ENCODE data around the gene SLX4IP.

The SLX4IP gene

GRCh38 chr20:10639077-10639736, 204.1 kb downstream of the SLX4IP start:
- no peak for DNase-seq

GRCh38 chr20:10639737-10640556, 204.8 kb downstream of the SLX4IP start:
- DNase-seq = no peak

- no peak for DNase-seq
Measured at GRCh38 chr20:10640897-10641296, 205.8 kb downstream of the SLX4IP start.

DNA sequence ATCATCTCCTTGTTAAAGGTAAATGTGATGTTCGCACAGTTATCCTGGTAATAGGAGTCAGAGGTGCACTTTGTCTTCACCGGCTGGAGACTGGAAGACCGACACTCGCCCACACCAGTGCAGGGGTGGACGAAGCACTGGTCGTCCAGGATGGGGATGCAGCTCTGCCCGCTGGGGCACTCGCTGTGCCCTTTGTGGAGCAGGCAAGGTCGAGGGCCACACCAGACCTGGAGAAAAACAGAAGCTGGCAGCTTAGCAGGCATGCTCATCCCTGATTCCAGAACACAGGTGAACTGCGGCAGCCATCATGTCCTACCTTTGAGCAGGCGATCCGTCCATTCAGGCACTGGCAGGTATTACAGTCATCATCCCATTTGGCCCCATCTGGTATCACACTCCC, 206.4 kb downstream of the SLX4IP start:
- no peak for DNase-seq

DNA sequence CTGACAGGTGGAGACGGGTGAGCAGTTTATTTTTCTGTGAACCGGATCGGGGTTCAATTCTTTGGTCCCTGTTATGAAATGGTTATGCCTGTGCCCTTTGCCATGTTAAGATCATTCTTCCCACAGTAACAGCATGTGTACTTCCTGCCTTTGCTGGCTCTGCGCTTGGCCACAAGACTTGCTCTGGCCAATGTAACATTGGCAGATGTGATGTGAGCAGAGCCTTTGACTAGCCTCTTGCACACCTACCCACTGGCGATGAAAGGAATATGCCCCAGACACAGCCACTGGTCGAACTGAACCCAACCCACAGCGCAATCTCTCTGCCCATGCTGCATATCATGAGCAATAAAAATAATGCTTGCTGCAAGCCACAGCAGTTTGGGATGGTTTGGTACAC, 206.8 kb downstream of the SLX4IP start:
- DNase-seq = no peak

- no peak for DNase-seq
Measured at GRCh38 chr20:10642856-10643559, 207.9 kb downstream of the SLX4IP start.

DNA sequence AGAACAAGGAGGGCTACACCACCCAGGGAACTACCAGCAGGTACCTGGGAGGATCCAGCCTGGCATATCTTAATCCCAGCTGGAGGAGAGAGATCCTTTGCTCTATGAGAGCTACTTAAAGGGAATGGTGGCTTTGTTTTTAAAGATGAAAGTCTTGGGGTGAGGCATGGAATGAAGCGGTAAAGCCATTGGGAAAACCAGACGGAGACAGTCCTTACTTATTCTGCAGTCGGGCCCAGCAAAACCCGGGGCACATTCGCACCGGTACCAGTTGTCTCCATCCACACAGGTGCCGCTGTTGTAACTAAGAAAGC, 208.4 kb downstream of the SLX4IP start:
- no peak for DNase-seq

- DNase-seq = no peak
Measured at GRCh38 chr20:10644458-10645204, 209.5 kb downstream of the SLX4IP start.

- DNase-seq = no peak
Measured at GRCh38 chr20:10645205-10645570, 210.1 kb downstream of the SLX4IP start.

- DNase-seq = no peak
Measured at GRCh38 chr20:10646006-10646405, 210.9 kb downstream of the SLX4IP start.

DNA sequence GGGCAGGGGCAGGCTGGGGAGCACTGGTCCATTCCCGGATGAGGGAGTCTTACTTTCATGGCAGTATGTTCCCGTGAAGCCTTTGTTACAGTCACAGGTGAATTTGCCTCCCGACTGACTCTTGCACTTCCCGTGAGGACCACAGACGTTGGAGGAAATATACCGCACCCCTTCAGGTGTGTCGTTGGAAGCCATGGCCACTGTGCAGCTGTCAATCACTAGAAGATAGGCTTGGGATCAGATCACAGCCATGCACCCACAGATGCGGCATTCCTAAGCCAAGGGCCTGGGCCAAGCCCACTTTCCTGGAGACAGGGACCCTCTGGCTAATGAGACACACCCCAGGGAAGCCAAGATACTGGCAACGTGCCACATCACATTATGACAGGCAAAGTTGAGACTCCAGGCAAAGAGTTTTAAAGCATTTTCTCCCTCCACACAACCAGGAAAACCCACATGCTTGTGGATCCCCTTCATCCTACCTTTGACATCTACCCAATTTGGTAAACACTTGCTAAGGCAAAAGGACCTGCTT, 211.8 kb downstream of the SLX4IP start:
- DNase-seq = no peak

DNA sequence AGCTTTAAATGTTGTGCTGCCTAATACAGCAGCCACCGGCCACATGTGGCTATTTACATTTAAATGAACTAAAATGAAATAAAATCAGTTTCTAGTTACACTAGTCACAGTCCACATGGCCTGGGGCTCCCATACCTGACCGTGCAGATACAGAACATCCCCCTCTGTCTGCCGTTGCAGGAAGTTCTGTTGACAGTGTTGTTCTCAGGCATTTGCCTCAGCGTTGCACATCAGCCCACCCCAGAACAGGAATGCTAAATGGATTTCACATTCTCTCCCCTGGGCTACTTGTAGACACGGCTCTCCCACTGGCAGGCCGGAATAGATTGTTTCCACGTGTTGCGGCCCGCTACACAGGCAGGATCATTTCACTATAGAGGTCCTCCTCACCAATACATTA, 212.4 kb downstream of the SLX4IP start:
- no peak for DNase-seq

DNA sequence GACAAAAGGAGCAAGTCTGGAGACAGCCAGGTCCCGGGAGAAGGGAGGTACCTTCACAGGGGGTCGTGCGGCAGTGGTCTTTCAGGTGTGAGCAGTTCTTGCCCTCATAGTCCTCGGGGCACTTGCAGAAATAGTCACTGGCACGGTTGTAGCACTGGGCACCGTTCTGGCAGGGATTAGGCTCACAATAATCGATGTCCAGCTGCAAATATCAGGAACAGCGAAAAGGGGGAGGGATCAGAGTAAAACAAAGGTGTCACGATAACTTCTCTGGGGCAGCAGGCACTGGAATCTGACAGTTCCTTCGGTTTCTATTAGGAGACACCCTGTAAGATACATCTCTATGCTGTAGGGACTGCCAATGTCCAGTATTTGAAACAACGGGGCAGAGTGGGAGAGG, 212.8 kb downstream of the SLX4IP start:
- DNase-seq = no peak

DNA sequence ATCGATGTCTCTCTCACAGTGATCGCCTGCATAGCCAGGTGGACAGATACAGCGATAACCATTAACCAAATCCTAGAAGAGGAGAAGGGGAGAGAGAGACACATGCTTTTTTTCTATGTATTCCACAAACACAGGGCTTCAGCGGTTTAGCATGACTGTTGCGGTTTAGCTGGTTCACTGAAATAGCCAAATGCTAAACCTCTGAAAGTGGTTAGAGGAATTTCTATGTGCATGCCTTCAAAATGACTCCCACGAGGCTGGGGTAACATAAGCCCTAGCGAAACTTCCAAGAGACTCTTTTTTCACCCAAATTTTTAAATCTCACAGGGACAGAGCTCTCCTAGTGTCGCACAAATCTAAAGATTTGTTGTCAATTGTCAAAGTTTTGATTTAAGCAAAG, 213.5 kb downstream of the SLX4IP start:
- no peak for DNase-seq

DNA sequence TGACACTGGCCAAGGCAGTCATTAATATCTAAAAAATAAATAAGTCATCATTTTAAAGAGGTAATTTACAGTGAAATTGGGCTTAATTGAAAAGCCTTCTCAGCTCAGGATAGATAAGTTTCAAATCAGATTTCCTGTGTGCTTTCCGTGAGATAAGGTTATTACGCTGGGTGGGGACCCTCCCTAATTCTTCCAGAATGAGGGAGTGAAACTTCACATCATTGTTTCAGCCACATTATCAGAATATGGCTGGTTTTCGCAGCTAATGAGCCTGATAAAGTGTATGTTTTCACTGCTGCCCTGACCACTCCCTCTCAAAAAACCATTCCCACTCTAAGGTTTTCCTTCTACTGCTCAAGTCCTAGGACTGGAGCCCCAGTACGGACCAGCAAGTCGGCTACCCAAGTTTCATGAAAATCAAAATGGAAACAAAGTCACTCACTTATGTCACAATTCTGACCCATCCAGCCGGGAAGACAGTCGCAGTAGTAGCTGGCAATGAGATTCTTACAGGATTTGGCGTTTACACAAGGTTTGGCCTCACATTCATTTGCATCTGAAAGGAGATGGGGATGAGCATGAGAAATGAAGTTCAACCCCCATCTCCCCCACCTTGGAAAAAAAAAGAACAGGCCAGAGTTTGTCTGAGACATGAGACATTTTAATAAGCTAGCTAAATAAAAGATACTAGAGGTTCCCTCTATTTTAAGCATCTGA, 214.1 kb downstream of the SLX4IP start:
- DNase-seq = no peak

- DNase-seq = no peak
Measured at GRCh38 chr20:10649797-10650160, 214.7 kb downstream of the SLX4IP start.

GRCh38 chr20:10651227-10651990, 216.3 kb downstream of the SLX4IP start:
- no peak for DNase-seq

GRCh38 chr20:10652185-10652584, 217.1 kb downstream of the SLX4IP start:
- DNase-seq = no peak

- no peak for DNase-seq
Measured at GRCh38 chr20:10652660-10653261, 217.7 kb downstream of the SLX4IP start.

- DNase-seq = no peak
Measured at GRCh38 chr20:10653599-10654249, 218.6 kb downstream of the SLX4IP start.

GRCh38 chr20:10654250-10654610, 219.1 kb downstream of the SLX4IP start:
- DNase-seq = no peak
